ENCODE data around the gene SIAH1. TPM values are rescaled to one million over a fixed set of nuclear protein-coding genes. Genes with fewer than 3 reads are reported as not detected.

Gene SIAH1
- total and polyA plus RNA-seq, 2 of the 8 experiments (the other 6 are each of a cell fraction or from before 2014, with no cell fraction given): 19.5 to 33.9 TPM

DNA sequence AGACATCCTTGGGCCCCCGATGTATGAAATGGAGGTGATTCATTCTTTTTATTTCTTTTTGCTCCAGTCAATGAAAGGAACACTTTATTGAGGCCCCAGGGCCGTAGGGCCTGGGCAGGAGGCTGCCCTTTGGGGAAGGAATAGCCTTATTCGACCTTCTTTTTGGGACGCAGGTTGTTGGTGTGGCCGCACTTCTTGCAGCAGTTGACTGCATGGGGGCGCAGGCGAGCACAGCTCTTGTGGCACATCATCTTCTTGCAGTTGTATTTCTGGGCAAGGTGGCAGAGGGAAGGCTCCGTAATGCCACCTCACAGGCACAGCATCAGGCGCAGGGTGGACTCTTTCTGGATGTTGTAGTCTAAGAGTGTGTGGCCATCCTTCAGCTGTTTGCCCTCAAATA lies 50.9 kb downstream of the SIAH1 start:
- Histone ChIP-seq H3K79me2 (ENCODE audit: control insufficient read depth in 1 of 2, insufficient read depth in 2 of 2, low read length in 2 of 2) (no peaks in the 10 kb centered on the region), H3K9me3 (ENCODE audit: insufficient read depth in 2 of 2, low read depth in 1 of 2, low read length in 1 of 2) (no peaks in the 10 kb centered on the region), H4K5ac (ENCODE audit: insufficient read length, low read depth, low read length) (no peak overlapping the region), H4K91ac (replicated peaks; ENCODE audit: insufficient read length, low read length) (no peak overlapping the region), H4K20me1 (replicated peaks in 1 of 2; ENCODE audit: control insufficient read depth in 1 of 2, insufficient read depth in 2 of 2, low read length in 2 of 2) (peaks cover 0 to 2% of the 10 kb centered on the region in 2 experiments), H3K4ac (replicated peaks; ENCODE audit: insufficient read length, low read depth, low read length) (no peak overlapping the region), H4K8ac (ENCODE audit: extremely low read depth, insufficient read depth, low read length) (no peak overlapping the region), H2BK5ac (ENCODE audit: low read depth, low read length) (no peak overlapping the region), H3K27me3 (replicated peaks in 1 of 4; ENCODE audit: control insufficient read depth in 3 of 4, extremely low read depth in 1 of 4, insufficient read depth in 3 of 4, low read length in 3 of 4) (no peaks in the 10 kb centered on the region), H3K4me1 (replicated peaks in 1 of 4; ENCODE audit: control insufficient read depth in 3 of 4, insufficient read depth in 4 of 4, low read length in 3 of 4) (peaks cover 0 to 10% (median 3%) of the 10 kb centered on the region in 4 experiments; a peak in 3 of 7 replicates), H3K18ac (ENCODE audit: extremely low read depth, low read length) (no peak overlapping the region), H3K14ac (ENCODE audit: insufficient read length) (no peak overlapping the region), H3K56ac (replicated peaks; ENCODE audit: insufficient read length, low read depth, low read length) (no peak overlapping the region), H3K4me2 (ENCODE audit: insufficient read depth in 1 of 2, low read depth in 2 of 2, low read length in 2 of 2) (no peak overlapping the region), H3K27ac (ENCODE audit: low read depth, low read length) (no peak overlapping the region), H2AFZ (ENCODE audit: low read length) (no peak overlapping the region), H2BK15ac (ENCODE audit: low read length) (no peak overlapping the region; the same call in 1 of the 2 replicates), H2BK20ac (ENCODE audit: low read length) (no peak overlapping the region), H3K23me2 (ENCODE audit: low read depth, low read length) (no peaks in the 10 kb centered on the region), H2BK12ac (ENCODE audit: low read depth, low read length) (no peak overlapping the region; the same call in 1 of the 2 replicates), H2AK5ac (ENCODE audit: low read depth, low read length) (no peak overlapping the region), H3K23ac (ENCODE audit: insufficient read length) (no peak overlapping the region), H3K36me3 (ENCODE audit: control insufficient read depth in 2 of 4, insufficient read depth in 4 of 4, low read length in 3 of 4) (peaks cover 0 to 3% (median 1%) of the 10 kb centered on the region in 4 experiments; a peak in 1 of 8 replicates), H3K9ac (replicated peaks in 1 of 4; ENCODE audit: extremely low read depth in 1 of 4, low read depth in 3 of 4, low read length in 3 of 4) (no peak overlapping the region), H3K79me1 (ENCODE audit: low read depth, low read length) (no peaks in the 10 kb centered on the region), H2BK120ac (replicated peaks; ENCODE audit: low read depth, low read length) (no peak overlapping the region), H3K4me3 (ENCODE audit: extremely low read depth in 1 of 4, insufficient read depth in 2 of 4, low read depth in 3 of 4, low read length in 4 of 4) (no peak overlapping the region)
- peak in 1 of 2 experiments; percentile 68 for DNase-seq (ENCODE audit: low read depth in 1 of 2, low spot score in 2 of 2)
- TF ChIP-seq RXRA (IDR thresholded peaks at IDR 0.05; ENCODE audit: insufficient read depth, low read depth, low read length) (no peak), HDAC2 (IDR thresholded peaks at IDR 0.05; ENCODE audit: borderline replicate concordance in 1 of 2, low read depth in 2 of 2, low read length in 2 of 2) (no peak), SP2 (IDR thresholded peaks at IDR 0.05; ENCODE audit: low read length) (no peak), CTCF (IDR thresholded peaks at IDR 0.05; ENCODE audit: control extremely low read depth in 1 of 3, insufficient read depth in 1 of 3, low read depth in 1 of 3, low read length in 3 of 3) (peak; percentile 47 to 78 (median 66)), RAD21 (IDR thresholded peaks at IDR 0.05 in 1 of 2, conservative IDR thresholded peaks at IDR 0.05 in 1 of 2; ENCODE audit: low read depth in 2 of 2, low read length in 2 of 2) (peak; percentile 38 to 50), SUZ12 (IDR thresholded peaks at IDR 0.05; ENCODE audit: low read length) (no peak), RNF2 (IDR thresholded peaks at IDR 0.05; ENCODE audit: borderline replicate concordance, low read depth, low read length, missing control alignments, poor library complexity, severe bottlenecking) (no peak)
- 82% methylated on average over 9 of the region's 9 CpGs; no CpG with 5 or more reads in 1 of the 2 experiments for WGBS, 2 experiments (ENCODE audit: extremely low coverage in 1 of 2, insufficient coverage in 1 of 2, insufficient read length in 1 of 2, insufficient replicate concordance in 2 of 2, low coverage in 1 of 2, low lambda C conversion rate in 2 of 2, missing lambda C conversion rate in 1 of 2)
- ChIA-PET POLR2A (ENCODE audit: partially characterized antibody) (interaction anchor here (1.1 to 1.8 kb wide), 2 partner anchors 13 to 31 kb away, joined by 3 to 8 read pairs; no protein-coding TSS in a partner anchor), CTCF (ENCODE audit: partially characterized antibody) (interaction anchor here (0.7 to 1.8 kb wide), 8 partner anchors 9 to 289 kb away, joined by 3 to 6 read pairs (median 4); no protein-coding TSS in a partner anchor)
- FAIRE-seq: no peak

Data from H1 (cell line).